Stimulated activated CD8-positive, alpha-beta memory T cell treated with anti-CD3 and anti-CD28 coated beads, Interleukin-4, amount 100 ng/mL, for 1 hour (primary cell): ENCODE measurements around the gene SMARCA2.

ENCODE experiments used
- DNase-seq, 2 donors: peaks; one replicate each; pipeline ENCODE4 v3.0.0-alpha.2; 2020; ENCODE audit warnings: low read depth in 2 of 2, low spot score in 1 of 2

Gene SMARCA2

GRCh38 chr9:2014696-2015580, at the start of gene SMARCA2:
Gene SMARCA2, plus strand, starts transcription at chr9:2015347. Its CDS starts 13,676 bp downstream, at chr9:2029023.
- DNase-seq = peak; percentile 90 to 94

GRCh38 chr9:1966725-1967366, 48.3 kb upstream of the SMARCA2 start:
- no peak for DNase-seq

GRCh38 chr9:1969160-1969559, 46.0 kb upstream of the SMARCA2 start:
- no peak for DNase-seq

GRCh38 chr9:1969898-1970297, 45.2 kb upstream of the SMARCA2 start:
- DNase-seq = no peak

GRCh38 chr9:1972672-1973071, 42.5 kb upstream of the SMARCA2 start:
- DNase-seq = no peak

GRCh38 chr9:1977026-1977425, 38.1 kb upstream of the SMARCA2 start:
- DNase-seq = no peak

- no peak for DNase-seq
Measured at GRCh38 chr9:1978941-1979340, 36.2 kb upstream of the SMARCA2 start.

GRCh38 chr9:1979741-1980367, 35.3 kb upstream of the SMARCA2 start:
- no peak for DNase-seq

- no peak for DNase-seq
Measured at GRCh38 chr9:1980387-1980786, 34.8 kb upstream of the SMARCA2 start.

GRCh38 chr9:1982074-1982473, 33.1 kb upstream of the SMARCA2 start:
- no peak for DNase-seq

- no peak for DNase-seq
Measured at GRCh38 chr9:1986341-1986740, 28.8 kb upstream of the SMARCA2 start.

- no peak for DNase-seq
Measured at GRCh38 chr9:1989500-1989899, 25.6 kb upstream of the SMARCA2 start.

GRCh38 chr9:1994180-1994579, 21.0 kb upstream of the SMARCA2 start:
- no peak for DNase-seq

- DNase-seq = no peak
Measured at GRCh38 chr9:1995084-1995483, 20.1 kb upstream of the SMARCA2 start.

- no peak for DNase-seq
Measured at GRCh38 chr9:1996156-1996555, 19.0 kb upstream of the SMARCA2 start.

- no peak for DNase-seq
Measured at GRCh38 chr9:1997646-1998045, 17.5 kb upstream of the SMARCA2 start.

- DNase-seq = no peak
Measured at GRCh38 chr9:1998111-1998510, 17.0 kb upstream of the SMARCA2 start.

- DNase-seq = no peak
Measured at GRCh38 chr9:2000314-2000713, 14.8 kb upstream of the SMARCA2 start.

GRCh38 chr9:2008372-2008771, 6.8 kb upstream of the SMARCA2 start:
- DNase-seq = no peak

- DNase-seq = no peak
Measured at GRCh38 chr9:2012347-2012746, 2.8 kb upstream of the SMARCA2 start.

GRCh38 chr9:2013743-2014475, 1.2 kb upstream of the SMARCA2 start:
- DNase-seq = no peak
